ENCODE results near the gene SNX8. TPM values are rescaled to one million over a fixed set of nuclear protein-coding genes. Genes with fewer than 3 reads are reported as not detected.

Gene SNX8
- total and polyA plus RNA-seq, 2 of the 8 experiments (the other 6 are each of a cell fraction or from before 2014, with no cell fraction given): 46.2 to 70.8 TPM

DNA sequence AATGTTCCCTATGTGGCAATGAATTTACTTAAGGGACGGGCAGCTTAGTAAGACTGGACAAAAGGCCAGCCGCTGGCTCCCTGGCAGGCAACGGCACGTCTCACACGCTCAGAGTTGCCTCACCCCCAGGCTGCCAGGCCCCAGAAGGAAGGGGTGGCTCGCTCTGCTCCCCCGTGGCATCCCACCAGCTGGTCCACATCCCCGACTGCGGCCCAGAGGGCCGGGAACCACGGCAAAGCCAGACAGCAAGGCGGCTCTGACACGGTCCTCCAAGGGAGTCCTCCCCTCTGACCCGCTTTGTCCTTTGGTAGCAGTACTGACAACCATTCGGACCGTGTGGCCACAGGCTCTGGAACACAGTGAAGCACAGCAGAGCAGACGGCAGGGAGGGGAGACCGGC, 38.1 kb downstream of the SNX8 start:
- Histone ChIP-seq H3K4me3 (ENCODE audit: extremely low read depth in 1 of 4, insufficient read depth in 2 of 4, low read depth in 3 of 4, low read length in 4 of 4) (no peak overlapping the region), H3K79me1 (ENCODE audit: low read depth, low read length) (no peaks in the 10 kb centered on the region; the same call in 1 of the 2 replicates), H3K18ac (ENCODE audit: extremely low read depth, low read length) (no peak overlapping the region), H2BK15ac (ENCODE audit: low read length) (no peak overlapping the region), H3K56ac (replicated peaks; ENCODE audit: insufficient read length, low read depth, low read length) (no peak overlapping the region), H3K27ac (ENCODE audit: low read depth, low read length) (no peak overlapping the region), H3K9me3 (ENCODE audit: insufficient read depth in 2 of 2, low read depth in 1 of 2, low read length in 1 of 2) (no peaks in the 10 kb centered on the region), H2BK120ac (replicated peaks; ENCODE audit: low read depth, low read length) (no peak overlapping the region), H4K91ac (replicated peaks; ENCODE audit: insufficient read length, low read length) (no peak overlapping the region), H2BK5ac (ENCODE audit: low read depth, low read length) (no peak overlapping the region), H3K9ac (replicated peaks in 1 of 4; ENCODE audit: extremely low read depth in 1 of 4, low read depth in 3 of 4, low read length in 3 of 4) (no peak overlapping the region), H4K20me1 (replicated peaks in 1 of 2; ENCODE audit: control insufficient read depth in 1 of 2, insufficient read depth in 2 of 2, low read length in 2 of 2) (peaks cover 1 to 2% of the 10 kb centered on the region in 2 experiments), H3K4ac (replicated peaks; ENCODE audit: insufficient read length, low read depth, low read length) (no peak overlapping the region), H3K4me1 (replicated peaks in 1 of 4; ENCODE audit: control insufficient read depth in 3 of 4, insufficient read depth in 4 of 4, low read length in 3 of 4) (no peaks in the 10 kb centered on the region), H3K4me2 (ENCODE audit: insufficient read depth in 1 of 2, low read depth in 2 of 2, low read length in 2 of 2) (no peak overlapping the region), H2AK5ac (ENCODE audit: low read depth, low read length) (no peak overlapping the region), H4K5ac (ENCODE audit: insufficient read length, low read depth, low read length) (no peak overlapping the region), H3K14ac (ENCODE audit: insufficient read length) (no peak overlapping the region), H2BK20ac (ENCODE audit: low read length) (no peak overlapping the region), H3K23ac (ENCODE audit: insufficient read length) (no peak overlapping the region), H2AFZ (ENCODE audit: low read length) (no peak overlapping the region), H3K23me2 (ENCODE audit: low read depth, low read length) (no peaks in the 10 kb centered on the region), H3K36me3 (ENCODE audit: control insufficient read depth in 2 of 4, insufficient read depth in 4 of 4, low read length in 3 of 4) (peaks cover 0 to 10% (median 2%) of the 10 kb centered on the region in 4 experiments; a peak in 1 of 8 replicates), H4K8ac (ENCODE audit: extremely low read depth, insufficient read depth, low read length) (no peak overlapping the region), H3K79me2 (ENCODE audit: control insufficient read depth in 1 of 2, insufficient read depth in 2 of 2, low read length in 2 of 2) (peaks cover 0 to 6% of the 10 kb centered on the region in 2 experiments; a peak in 1 of 4 replicates), H3K27me3 (replicated peaks in 1 of 4; ENCODE audit: control insufficient read depth in 3 of 4, extremely low read depth in 1 of 4, insufficient read depth in 3 of 4, low read length in 3 of 4) (no peaks in the 10 kb centered on the region), H2BK12ac (ENCODE audit: low read depth, low read length) (no peak overlapping the region)
- ChIA-PET CTCF (ENCODE audit: partially characterized antibody) (interaction anchor here (1.2 kb wide), 1 partner anchor 27 kb away, joined by 4 read pairs; no protein-coding TSS in a partner anchor), POLR2A (ENCODE audit: partially characterized antibody) (interaction anchor here (1.0 kb wide), 2 partner anchors 17 to 36 kb away, joined by 3 read pairs; no protein-coding TSS in a partner anchor)
- WGBS, 2 experiments (ENCODE audit: extremely low coverage in 1 of 2, insufficient coverage in 1 of 2, insufficient read length in 1 of 2, insufficient replicate concordance in 2 of 2, low coverage in 1 of 2, low lambda C conversion rate in 2 of 2, missing lambda C conversion rate in 1 of 2): 94% methylated on average over 18 of the region's 18 CpGs; no CpG with 5 or more reads in 1 of the 2 experiments
- DNase-seq (ENCODE audit: low read depth in 1 of 2, low spot score in 2 of 2) (no peak), FAIRE-seq (no peak)
- no peak for TF ChIP-seq SP4 (IDR thresholded peaks at IDR 0.05; ENCODE audit: low read length)
- no peak for TF ChIP-seq FOSL1 (IDR thresholded peaks at IDR 0.05; ENCODE audit: insufficient read depth, low read depth, low read length)
- no peak for TF ChIP-seq HDAC6 (IDR thresholded peaks at IDR 0.05; ENCODE audit: low read depth, low read length)
- no peak for TF ChIP-seq ZNF274 (IDR thresholded peaks at IDR 0.05; ENCODE audit: borderline replicate concordance, extremely low read depth, low read length)
- TF ChIP-seq RXRA (IDR thresholded peaks at IDR 0.05; ENCODE audit: insufficient read depth, low read depth, low read length): no peak
- no peak for TF ChIP-seq SP2 (IDR thresholded peaks at IDR 0.05; ENCODE audit: low read length)
- TF ChIP-seq, protein P1, sequence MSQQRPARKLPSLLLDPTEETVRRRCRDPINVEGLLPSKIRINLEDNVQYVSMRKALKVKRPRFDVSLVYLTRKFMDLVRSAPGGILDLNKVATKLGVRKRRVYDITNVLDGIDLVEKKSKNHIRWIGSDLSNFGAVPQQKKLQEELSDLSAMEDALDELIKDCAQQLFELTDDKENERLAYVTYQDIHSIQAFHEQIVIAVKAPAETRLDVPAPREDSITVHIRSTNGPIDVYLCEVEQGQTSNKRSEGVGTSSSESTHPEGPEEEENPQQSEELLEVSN (IDR thresholded peaks at IDR 0.05): no peak
- no peak for TF ChIP-seq NANOG (IDR thresholded peaks at IDR 0.05; ENCODE audit: insufficient read depth, low read depth, low read length, poor library complexity, severe bottlenecking)
- TF ChIP-seq, protein P2, sequence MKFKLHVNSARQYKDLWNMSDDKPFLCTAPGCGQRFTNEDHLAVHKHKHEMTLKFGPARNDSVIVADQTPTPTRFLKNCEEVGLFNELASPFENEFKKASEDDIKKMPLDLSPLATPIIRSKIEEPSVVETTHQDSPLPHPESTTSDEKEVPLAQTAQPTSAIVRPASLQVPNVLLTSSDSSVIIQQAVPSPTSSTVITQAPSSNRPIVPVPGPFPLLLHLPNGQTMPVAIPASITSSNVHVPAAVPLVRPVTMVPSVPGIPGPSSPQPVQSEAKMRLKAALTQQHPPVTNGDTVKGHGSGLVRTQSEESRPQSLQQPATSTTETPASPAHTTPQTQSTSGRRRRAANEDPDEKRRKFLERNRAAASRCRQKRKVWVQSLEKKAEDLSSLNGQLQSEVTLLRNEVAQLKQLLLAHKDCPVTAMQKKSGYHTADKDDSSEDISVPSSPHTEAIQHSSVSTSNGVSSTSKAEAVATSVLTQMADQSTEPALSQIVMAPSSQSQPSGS (IDR thresholded peaks at IDR 0.05; ENCODE audit: low read length): no peak
- no peak for TF ChIP-seq TAF7 (optimal IDR thresholded peaks at IDR 0.05; ENCODE audit: borderline replicate concordance, low read depth, low read length)
- no peak for TF ChIP-seq GABPA (IDR thresholded peaks at IDR 0.05; ENCODE audit: borderline replicate concordance, insufficient read depth, low read length)
